H1 (cell line): ENCODE results near the gene SLITRK5. TPM values are rescaled to one million over a fixed set of nuclear protein-coding genes. Genes with fewer than 3 reads are reported as not detected.

ENCODE experiments used
- CTCF ChIA-PET: fragments of 300-600 bp; sonication (Branson Sonifier 250); formaldehyde crosslinking; loops from one replicate; lab custom pipeline; 2021; ENCODE audit not compliant: partially characterized antibody; lab: Charles Lee
- POLR2A ChIA-PET: fragments of 300-600 bp; sonication (Branson Sonifier 250); formaldehyde crosslinking; loops from one replicate; lab custom pipeline; 2021; ENCODE audit warnings: inconsistent platforms; ENCODE audit not compliant: partially characterized antibody; lab: Charles Lee
- DNase-seq, 2 experiments: peaks; one replicate each; pipeline versions ENCODE4 v3.0.0 to v3.0.0-alpha.2; 2010 to 2022; ENCODE audit warnings: low spot score in 2 of 2, low read depth in 1 of 2, mixed read lengths in 1 of 2
- FAIRE-seq: peaks from 2 replicates; lab custom pipeline; 2011; peaks lifted over from hg19 to GRCh38; lab: Jason Lieb, UNC
- H2AFZ ChIP-seq: 2 replicates; pipeline ENCODE4 v1.8.1; 2012; ENCODE audit warnings: low read length, inconsistent platforms
- H2AK5ac ChIP-seq: 2 replicates; pipeline ENCODE4 v1.6.1; 2013; ENCODE audit warnings: low read depth, low read length
- H2BK120ac ChIP-seq: replicated peaks from 2 replicates; pipeline ENCODE3; 2013; ENCODE audit warnings: low read depth, low read length, inconsistent platforms
- H2BK12ac ChIP-seq: 2 replicates; pipeline ENCODE4 v1.6.1; 2013; ENCODE audit warnings: low read depth, low read length
- H2BK15ac ChIP-seq: 2 replicates; pipeline ENCODE4 v1.6.1; 2013; ENCODE audit warnings: low read length
- H2BK20ac ChIP-seq: 2 replicates; pipeline ENCODE4 v1.6.1; 2013; ENCODE audit warnings: low read length
- H2BK5ac ChIP-seq: 2 replicates; pipeline ENCODE4 v1.6.1; 2013; ENCODE audit warnings: low read depth, low read length
- H3K14ac ChIP-seq: 2 replicates; pipeline ENCODE4 v1.6.1; 2013; ENCODE audit warnings: inconsistent platforms; ENCODE audit not compliant: insufficient read length
- H3K18ac ChIP-seq: 2 replicates; pipeline ENCODE4 v1.6.1; 2013; ENCODE audit warnings: low read length; ENCODE audit errors: extremely low read depth
- H3K23ac ChIP-seq: 2 replicates; pipeline ENCODE4 v1.6.1; 2013; ENCODE audit warnings: inconsistent platforms; ENCODE audit not compliant: insufficient read length
- H3K23me2 ChIP-seq: 2 replicates; pipeline ENCODE4 v1.6.1; 2013; ENCODE audit warnings: low read depth, low read length
- H3K27ac ChIP-seq: 2 replicates; pipeline ENCODE4 v1.6.1; 2011; ENCODE audit warnings: low read depth, low read length, inconsistent platforms
- H3K27me3 ChIP-seq, 4 experiments: replicated peaks in 1 of 4; 1 replicate in 1 of 4; 2 replicates in 3 of 4; pipeline versions ENCODE4 v1.6.1 to v1.8.1; 2011 to 2013; ENCODE audit warnings: low read length in 3 of 4, mild to moderate bottlenecking in 3 of 4, inconsistent platforms in 2 of 4, mixed read lengths in 2 of 4, moderate library complexity in 1 of 4; ENCODE audit not compliant: control insufficient read depth in 3 of 4, insufficient read depth in 3 of 4; ENCODE audit errors: extremely low read depth in 1 of 4
- H3K36me3 ChIP-seq, 4 experiments: 2 replicates each; pipeline versions ENCODE4 v1.6.1 to v1.8.1; 2011 to 2013; ENCODE audit warnings: mild to moderate bottlenecking in 4 of 4, low read length in 3 of 4, moderate library complexity in 2 of 4, control low read depth in 1 of 4, inconsistent platforms in 1 of 4; ENCODE audit not compliant: insufficient read depth in 4 of 4, control insufficient read depth in 2 of 4
- H3K4ac ChIP-seq: replicated peaks from 2 replicates; pipeline ENCODE3; 2013; ENCODE audit warnings: low read length, low read depth, mixed read lengths, inconsistent platforms; ENCODE audit not compliant: insufficient read length
- H3K4me1 ChIP-seq, 4 experiments: replicated peaks in 1 of 4; 1 replicate in 1 of 4; 2 replicates in 3 of 4; pipeline versions ENCODE4 v1.6.1 to v1.8.1; 2011 to 2013; ENCODE audit warnings: low read length in 3 of 4, inconsistent platforms in 2 of 4, mixed read lengths in 1 of 4; ENCODE audit not compliant: insufficient read depth in 4 of 4, control insufficient read depth in 3 of 4
- H3K4me2 ChIP-seq, 2 experiments: 2 replicates each; pipeline versions ENCODE4 v1.6.1 to v1.8.1; 2011 to 2013; ENCODE audit warnings: low read depth in 2 of 2, low read length in 2 of 2, control low read depth in 1 of 2, inconsistent platforms in 1 of 2, mild to moderate bottlenecking in 1 of 2; ENCODE audit not compliant: insufficient read depth in 1 of 2
- H3K4me3 ChIP-seq, 4 experiments: fragments of 200-600, 300-600 bp in 1 of 4; sonication (generic), shearing (Covaris generic), sonication (Bioruptor Twin) in 1 of 4; 2 replicates each; pipeline versions ENCODE4 v1.5.1 to v1.8.1; 2011 to 2016; ENCODE audit warnings: low read length in 4 of 4, low read depth in 3 of 4, control low read depth in 2 of 4, inconsistent platforms in 2 of 4, mild to moderate bottlenecking in 2 of 4, mixed read lengths in 1 of 4, moderate library complexity in 1 of 4; ENCODE audit not compliant: insufficient read depth in 2 of 4; ENCODE audit errors: extremely low read depth in 1 of 4
- H3K56ac ChIP-seq: replicated peaks from 2 replicates; pipeline ENCODE3; 2013; ENCODE audit warnings: low read depth, mild to moderate bottlenecking, mixed read lengths, low read length, inconsistent platforms; ENCODE audit not compliant: insufficient read length
- H3K79me1 ChIP-seq: 2 replicates; pipeline ENCODE4 v1.6.1; 2013; ENCODE audit warnings: low read depth, low read length, control low read depth
- H3K79me2 ChIP-seq, 2 experiments: 2 replicates each; pipeline versions ENCODE4 v1.6.1 to v1.8.1; 2012 to 2013; ENCODE audit warnings: low read length in 2 of 2, mild to moderate bottlenecking in 2 of 2, inconsistent platforms in 1 of 2; ENCODE audit not compliant: insufficient read depth in 2 of 2, control insufficient read depth in 1 of 2
- H3K9ac ChIP-seq, 4 experiments: replicated peaks in 1 of 4; 1 replicate in 1 of 4; 2 replicates in 3 of 4; pipeline versions ENCODE4 v1.6.1 to v1.8.1; 2011 to 2013; ENCODE audit warnings: low read depth in 3 of 4, low read length in 3 of 4, control low read depth in 2 of 4, mild to moderate bottlenecking in 2 of 4, moderate library complexity in 2 of 4, inconsistent platforms in 1 of 4; ENCODE audit errors: extremely low read depth in 1 of 4
- H3K9me3 ChIP-seq, 2 experiments: 2 replicates each; pipeline versions ENCODE4 v1.6.1 to v1.8.1; 2012 to 2013; ENCODE audit warnings: mild to moderate bottlenecking in 2 of 2, moderate library complexity in 2 of 2, control low read depth in 1 of 2, inconsistent platforms in 1 of 2, low read depth in 1 of 2, low read length in 1 of 2, mixed read lengths in 1 of 2; ENCODE audit not compliant: insufficient read depth in 2 of 2
- H4K20me1 ChIP-seq, 2 experiments: replicated peaks in 1 of 2; 2 replicates each; pipeline versions ENCODE3 to v1.8.1; 2011 to 2013; ENCODE audit warnings: inconsistent platforms in 2 of 2, low read length in 2 of 2, mild to moderate bottlenecking in 1 of 2; ENCODE audit not compliant: insufficient read depth in 2 of 2, control insufficient read depth in 1 of 2
- H4K5ac ChIP-seq: 2 replicates; pipeline ENCODE4 v1.6.1; 2013; ENCODE audit warnings: low read length, low read depth, mixed read lengths, inconsistent platforms; ENCODE audit not compliant: insufficient read length
- H4K8ac ChIP-seq: 2 replicates; pipeline ENCODE4 v1.8.0; 2013; ENCODE audit warnings: mild to moderate bottlenecking, moderate library complexity, low read length, inconsistent platforms; ENCODE audit not compliant: insufficient read depth; ENCODE audit errors: extremely low read depth
- H4K91ac ChIP-seq: replicated peaks from 2 replicates; pipeline ENCODE3; 2013; ENCODE audit warnings: low read length, mixed read lengths, inconsistent platforms; ENCODE audit not compliant: insufficient read length
- ATF2 ChIP-seq: IDR thresholded peaks from 2 replicates; pipeline ENCODE4 v1.6.1; 2012; ENCODE audit warnings: low read length, inconsistent platforms
- BCL11A ChIP-seq, 2 experiments: IDR thresholded peaks; one replicate each; pipeline ENCODE4 v1.6.1; 2011; ENCODE audit warnings: low read depth in 2 of 2, low read length in 2 of 2, mild to moderate bottlenecking in 2 of 2
- CEBPB ChIP-seq: IDR thresholded peaks from 2 replicates; pipeline ENCODE4 v1.6.1; 2012; ENCODE audit warnings: low read depth, low read length
- KDM4A ChIP-seq: IDR thresholded peaks from one replicate; pipeline ENCODE4 v1.7.1; 2012; ENCODE audit warnings: low read depth, mild to moderate bottlenecking, moderate library complexity, low read length, inconsistent platforms; ENCODE audit not compliant: severe bottlenecking
- NANOG ChIP-seq: IDR thresholded peaks from 2 replicates; pipeline ENCODE4 v1.6.1; 2011; ENCODE audit warnings: low read length, low read depth, mild to moderate bottlenecking, inconsistent platforms; ENCODE audit not compliant: insufficient read depth, poor library complexity, severe bottlenecking
- SIX5 ChIP-seq: IDR thresholded peaks from 2 replicates; pipeline ENCODE4 v1.6.1; 2011; ENCODE audit warnings: mild to moderate bottlenecking, low read depth, low read length
- WGBS, 2 experiments: shearing (Covaris generic) in 1 of 2; methylation state at CpG; one replicate each; pipeline versions ENCODE4 v1.1.6 to v1.1.7; 2013 to 2015; ENCODE audit warnings: low lambda C conversion rate in 2 of 2, mixed read lengths in 2 of 2, inconsistent platforms in 1 of 2, low coverage in 1 of 2, missing lambda C conversion rate in 1 of 2; ENCODE audit not compliant: insufficient replicate concordance in 2 of 2, insufficient coverage in 1 of 2, insufficient read length in 1 of 2; ENCODE audit errors: extremely low coverage in 1 of 2, missing lambda C conversion rate in 1 of 2; 5-methylcytosine and 5-hydroxymethylcytosine counted together
- polyA plus RNA-seq, 7 experiments: library from polyadenylated mRNA; depleted of rRNA in 3 of 7; stranded (reverse) in 5 of 7; unstranded in 2 of 7; fragments of >200 nt in 5 of 7; fragments of 200-250 nt in 2 of 7; gene quantifications; 1 replicate in 5 of 7; 2 replicates in 1 of 7; 4 replicates in 1 of 7; pipeline versions ENCODE4 v1.2.1 to v1.2.3, GENCODE V29; 2011 to 2013; ENCODE audit warnings: missing spikeins in 2 of 7, mixed read lengths in 2 of 7
- total RNA-seq: library from RNA; stranded (reverse); fragmentation: NEBNext Ultra II Directional; extraction: Animal tissue kit (Norgen Biotek cat#: 25700); gene quantifications from 2 replicates; pipeline ENCODE4 v1.2.1, GENCODE V29; 2021

Gene SLITRK5
- total and polyA plus RNA-seq, 2 of the 8 experiments (the other 6 are each of a cell fraction or from before 2014, with no cell fraction given): 0.27 to 1.1 TPM

GRCh38 chr13:87696458-87696857 lies 25.3 kb downstream of the SLITRK5 start:
- Histone ChIP-seq H3K4me3 (no peak overlapping the region), H3K9me3 (no peaks in the 10 kb centered on the region), H3K56ac (no peak overlapping the region), H4K20me1 (no peaks in the 10 kb centered on the region), H3K4ac (no peak overlapping the region), H3K79me1 (no peaks in the 10 kb centered on the region), H3K14ac (no peak overlapping the region), H3K27me3 (no peaks in the 10 kb centered on the region), H3K79me2 (no peaks in the 10 kb centered on the region), H4K8ac (no peak overlapping the region), H3K36me3 (no peaks in the 10 kb centered on the region), H2AK5ac (no peak overlapping the region), H2BK15ac (no peak overlapping the region), H3K23ac (no peak overlapping the region), H2BK12ac (no peak overlapping the region), H3K4me2 (no peak overlapping the region), H2BK5ac (no peak overlapping the region), H3K18ac (no peak overlapping the region), H3K27ac (no peak overlapping the region), H4K91ac (no peak overlapping the region), H3K9ac (no peak overlapping the region), H2AFZ (no peak overlapping the region), H4K5ac (no peak overlapping the region), H2BK20ac (no peak overlapping the region), H2BK120ac (no peak overlapping the region), H3K23me2 (no peaks in the 10 kb centered on the region), H3K4me1 (no peaks in the 10 kb centered on the region)
- no peak for TF ChIP-seq ATF2
- TF ChIP-seq CEBPB: no peak
- no peak for TF ChIP-seq SIX5
- no peak for TF ChIP-seq BCL11A (IDR thresholded peaks at IDR 0.05; ENCODE audit: low read depth in 2 of 2, low read length in 2 of 2)
- no peak for TF ChIP-seq NANOG
- TF ChIP-seq KDM4A: no peak
- POLR2A ChIA-PET: no interaction called here
- WGBS, 2 experiments: 88% methylated on average over 1 of the region's 1 CpG; no CpG with 5 or more reads in 1 of the 2 experiments
- no peak for DNase-seq
- no peak for FAIRE-seq
- CTCF ChIA-PET: interaction anchor here (1.4 kb wide), 1 partner anchor 11 kb away, joined by 3 read pairs; no protein-coding TSS in a partner anchor
